Gastroesophageal sphincter (tissue), 4 donors: ENCODE results near the gene CBLB. TPM values are rescaled to one million over a fixed set of nuclear protein-coding genes. Genes with fewer than 3 reads are reported as not detected.

Experiments used
- ATAC-seq: fragments of 150-250 bp; one replicate; pipeline ENCODE4 v1.9.1; 2016; ENCODE audit warnings: mild to moderate bottlenecking, moderate library complexity
- H3K27ac ChIP-seq, 4 donors: fragments of 200-600 bp; sonication (generic) in 3 of 4; 1 replicate in 3 of 4; 2 replicates in 1 of 4; pipeline ENCODE4 v1.5.1; 2016 to 2019
- H3K27me3 ChIP-seq: fragments of 200-600 bp; sonication (generic); one replicate; pipeline ENCODE4 v1.5.1; 2019
- H3K36me3 ChIP-seq, 2 donors: fragments of 200-600 bp; sonication (generic); one replicate each; pipeline ENCODE4 v1.5.1; 2019; ENCODE audit warnings: control low read depth in 1 of 2
- H3K4me1 ChIP-seq, 3 donors: fragments of 200-600 bp; sonication (generic); 1 replicate in 2 of 3; 2 replicates in 1 of 3; pipeline ENCODE4 v1.5.1; 2016 to 2019; ENCODE audit warnings: control low read depth in 2 of 3
- H3K4me3 ChIP-seq, 2 donors: fragments of 200-600 bp; sonication (generic); one replicate each; pipeline ENCODE4 v1.5.1; 2019; ENCODE audit warnings: mild to moderate bottlenecking in 1 of 2, moderate library complexity in 1 of 2
- H3K9me3 ChIP-seq, 3 donors: fragments of 200-600 bp; sonication (generic); one replicate each; pipeline ENCODE4 v1.5.1; 2017 to 2019; ENCODE audit warnings: control low read depth in 2 of 3
- CTCF ChIP-seq, 4 experiments: fragments of 200-600 bp in 2 of 4; fragments of 450-650 bp in 2 of 4; sonication (generic) in 1 of 4; IDR thresholded peaks; one replicate each; pipeline ENCODE4 v1.5.1; 2017 to 2019; ENCODE audit warnings: antibody characterized with exemption in 4 of 4, mild to moderate bottlenecking in 2 of 4, moderate library complexity in 2 of 4
- EP300 ChIP-seq: sonication (generic); formaldehyde crosslinking; IDR thresholded peaks from one replicate; pipeline ENCODE4 v1.6.1; 2017; ENCODE audit warnings: antibody characterized with exemption, mild to moderate bottlenecking
- POLR2A ChIP-seq, 2 donors: fragments of 450-650 bp; IDR thresholded peaks; one replicate each; pipeline ENCODE4 v1.6.1; 2017; ENCODE audit warnings: antibody characterized with exemption in 2 of 2, mild to moderate bottlenecking in 2 of 2, moderate library complexity in 1 of 2
- POLR2AphosphoS5 ChIP-seq: sonication (generic); formaldehyde crosslinking; IDR thresholded peaks from one replicate; pipeline ENCODE4 v1.6.1; 2017; ENCODE audit warnings: antibody characterized with exemption
- WGBS, 2 donors: methylation state at CpG; one replicate each; pipeline ENCODE4 v1.1.5; 2018; ENCODE audit warnings: low coverage in 1 of 2; 5-methylcytosine and 5-hydroxymethylcytosine counted together
- total RNA-seq, 4 donors: library from RNA; depleted of rRNA; stranded (reverse); fragments of >200 nt; gene quantifications; one replicate each; pipeline ENCODE4 v1.1.0, GENCODE V29; 2016

Gene CBLB
- total RNA-seq, 4 donors from 2014 or later, result 27.4 to 59.4 (median 40.4) TPM

DNA sequence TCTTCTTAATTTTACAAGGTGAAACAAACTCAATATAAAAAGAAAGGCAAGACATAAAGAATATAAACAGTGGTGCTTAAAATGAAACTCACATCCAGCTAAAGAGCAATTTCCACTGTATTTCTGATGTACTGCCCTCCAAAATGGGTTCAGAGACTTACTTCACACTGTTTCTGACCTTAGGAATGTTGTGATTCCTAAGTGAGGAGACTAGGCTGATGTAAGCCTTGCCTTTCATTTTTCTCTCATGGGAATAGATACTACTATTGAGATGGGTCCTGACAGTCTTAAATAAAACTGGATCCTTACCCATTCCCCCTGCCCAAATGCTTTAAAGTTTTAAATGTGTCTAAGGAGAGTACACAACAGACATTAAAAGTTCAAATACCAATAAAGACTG, 86.9 kb downstream of the CBLB start:
- no peak overlapping the region for H3K27ac ChIP-seq
- no peak for ATAC-seq

GRCh38 chr3:105780107-105780506, 88.7 kb downstream of the CBLB start:
- no peak overlapping the region for H3K4me3 ChIP-seq
- ATAC-seq, result peak; percentile 48
- TF ChIP-seq POLR2A (IDR thresholded peaks at IDR 0.05), result no peak
- TF ChIP-seq EP300, result no peak
- TF ChIP-seq CTCF (IDR thresholded peaks at IDR 0.05), result no peak
- TF ChIP-seq POLR2AphosphoS5, result no peak
- 80 to 88% methylated on average over 1 to 2 of the region's 2 CpGs for WGBS, 2 donors
- H3K36me3 ChIP-seq, result no peaks in the 10 kb centered on the region
- no peaks in the 10 kb centered on the region for H3K9me3 ChIP-seq
- no peaks in the 10 kb centered on the region for H3K4me1 ChIP-seq
- H3K27me3 ChIP-seq, result no peaks in the 10 kb centered on the region
- H3K27ac ChIP-seq, result no peak overlapping the region

More for the DNA sequence above, 86.9 kb downstream of the CBLB start:
- Histone ChIP-seq H3K27me3 (no peaks in the 10 kb centered on the region), H3K4me3 (no peak overlapping the region), H3K4me1 (peaks cover 0 to 1% (median 0%) of the 10 kb centered on the region in 3 donors), H3K9me3 (no peaks in the 10 kb centered on the region), H3K36me3 (no peaks in the 10 kb centered on the region)
- TF ChIP-seq POLR2A (IDR thresholded peaks at IDR 0.05) (no peak), CTCF (IDR thresholded peaks at IDR 0.05) (no peak), POLR2AphosphoS5 (no peak), EP300 (no peak)

- no peak for ATAC-seq
- TF ChIP-seq POLR2AphosphoS5, result no peak
- TF ChIP-seq POLR2A (IDR thresholded peaks at IDR 0.05), result no peak
- no peak for TF ChIP-seq CTCF (IDR thresholded peaks at IDR 0.05)
- TF ChIP-seq EP300, result no peak
- Histone ChIP-seq H3K9me3 (no peaks in the 10 kb centered on the region), H3K27ac (no peak overlapping the region), H3K4me1 (peaks cover 0 to 9% (median 0%) of the 10 kb centered on the region in 3 donors), H3K27me3 (no peaks in the 10 kb centered on the region), H3K4me3 (no peak overlapping the region), H3K36me3 (no peaks in the 10 kb centered on the region)
- WGBS, 2 donors, result 62 to 71% methylated on average over 3 of the region's 3 CpGs
Measured at GRCh38 chr3:105775368-105775767, 93.4 kb downstream of the CBLB start.

DNA sequence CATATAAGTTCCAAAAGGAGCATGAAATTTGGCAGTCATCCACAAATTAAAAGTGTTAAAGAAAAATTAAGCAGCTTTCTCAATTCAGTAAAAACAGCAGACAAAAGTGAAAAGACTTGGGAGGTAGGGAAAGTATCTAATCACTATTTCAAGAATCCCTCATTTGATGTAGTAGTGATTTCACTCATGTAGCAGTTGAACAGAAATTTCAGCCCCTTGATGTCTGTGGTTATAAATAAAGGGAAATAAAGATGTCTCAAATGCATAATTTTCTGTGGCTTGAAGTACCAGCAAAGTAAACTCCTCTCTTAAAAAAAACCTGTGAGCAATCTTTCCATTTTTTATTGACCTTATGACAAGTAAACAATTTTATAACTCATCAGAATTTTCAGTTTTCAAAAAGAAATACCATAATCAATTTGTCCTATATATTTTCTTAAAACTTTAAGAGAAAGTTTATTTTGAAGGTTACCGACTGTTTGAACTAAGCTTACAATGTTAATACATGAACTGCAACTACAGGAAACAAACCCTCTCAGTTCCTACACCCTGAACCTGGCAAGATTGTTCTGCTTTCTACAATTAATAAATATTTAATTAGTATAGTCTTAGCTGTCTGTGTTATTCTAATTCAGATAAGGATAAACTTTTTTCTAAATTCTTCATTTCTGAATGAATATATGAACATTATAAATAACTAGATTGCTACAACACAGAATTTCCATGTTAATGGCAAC, 94.2 kb downstream of the CBLB start:
- Histone ChIP-seq H3K27ac (no peak overlapping the region), H3K4me1 (peaks cover 0 to 9% (median 0%) of the 10 kb centered on the region in 3 donors), H3K4me3 (no peak overlapping the region), H3K27me3 (no peaks in the 10 kb centered on the region), H3K9me3 (no peaks in the 10 kb centered on the region), H3K36me3 (no peaks in the 10 kb centered on the region)
- TF ChIP-seq EP300, result no peak
- no peak for TF ChIP-seq CTCF (IDR thresholded peaks at IDR 0.05)
- TF ChIP-seq POLR2AphosphoS5, result no peak
- TF ChIP-seq POLR2A (IDR thresholded peaks at IDR 0.05), result no peak
- no peak for ATAC-seq
- WGBS, 2 donors, result 52 to 69% methylated on average over 1 of the region's 1 CpG

- no peak overlapping the region for H3K4me3 ChIP-seq
- H3K27me3 ChIP-seq, result no peaks in the 10 kb centered on the region
- no peak overlapping the region for H3K27ac ChIP-seq
- TF ChIP-seq CTCF (IDR thresholded peaks at IDR 0.05) (no peak), POLR2AphosphoS5 (no peak), EP300 (no peak), POLR2A (IDR thresholded peaks at IDR 0.05) (no peak)
- H3K9me3 ChIP-seq, result no peaks in the 10 kb centered on the region
- no peak for ATAC-seq
- H3K36me3 ChIP-seq, result no peaks in the 10 kb centered on the region
- WGBS, 2 donors, result 93 to 95% methylated on average over 3 to 5 of the region's 5 CpGs
- H3K4me1 ChIP-seq, result peaks cover 0 to 9% (median 0%) of the 10 kb centered on the region in 3 donors
Measured at GRCh38 chr3:105773291-105773690, 95.5 kb downstream of the CBLB start.
